NK-92 (cell line): Measurements from ENCODE around the gene PSMD12.
A peak's percentile ranks its signal among the peaks of the same experiment; 100 is the strongest.
"Not testable (repeated sequence)": the region's sequence is repeated elsewhere in the genome, so short reads cannot be mapped to it uniquely, and the experiment has no call there.

Experiments used
- DNase-seq: peaks from one replicate; lab custom pipeline; 2025; ENCODE audit not compliant: unreplicated experiment; lab: John Stamatoyannopoulos, UW

Gene PSMD12

GRCh38 chr17:67366193-67367157 is at the start of gene PSMD12:
Gene PSMD12, minus strand, starts transcription at chr17:67366577. Its CDS starts 58 bp downstream, at chr17:67366519.
- DNase-seq: peak; percentile 42

- no peak for DNase-seq
Observed at GRCh38 chr17:67415291-67415690, 48.9 kb upstream of the PSMD12 start.

DNA sequence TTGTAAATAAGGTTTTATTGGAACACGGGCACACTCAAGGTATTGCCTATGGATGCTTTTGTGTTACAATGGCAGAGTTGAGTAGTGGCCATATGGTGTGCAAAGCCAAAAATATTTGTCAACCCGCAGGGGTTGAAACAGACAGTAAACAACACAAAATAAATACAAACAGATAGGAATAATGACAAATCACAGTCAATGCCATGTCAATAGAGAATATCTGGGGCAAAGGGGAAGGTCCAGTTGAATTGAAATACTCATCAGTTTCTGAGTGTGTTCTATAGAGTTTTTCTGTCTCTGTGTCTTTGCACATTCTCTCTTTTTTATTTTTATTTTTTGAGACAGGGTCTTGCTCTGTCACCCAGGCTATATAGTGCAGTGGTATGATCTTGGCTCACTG is 48.2 kb upstream of the PSMD12 start:
- DNase-seq: no peak

GRCh38 chr17:67414130-67414529 is 47.8 kb upstream of the PSMD12 start:
- DNase-seq: no peak

DNA sequence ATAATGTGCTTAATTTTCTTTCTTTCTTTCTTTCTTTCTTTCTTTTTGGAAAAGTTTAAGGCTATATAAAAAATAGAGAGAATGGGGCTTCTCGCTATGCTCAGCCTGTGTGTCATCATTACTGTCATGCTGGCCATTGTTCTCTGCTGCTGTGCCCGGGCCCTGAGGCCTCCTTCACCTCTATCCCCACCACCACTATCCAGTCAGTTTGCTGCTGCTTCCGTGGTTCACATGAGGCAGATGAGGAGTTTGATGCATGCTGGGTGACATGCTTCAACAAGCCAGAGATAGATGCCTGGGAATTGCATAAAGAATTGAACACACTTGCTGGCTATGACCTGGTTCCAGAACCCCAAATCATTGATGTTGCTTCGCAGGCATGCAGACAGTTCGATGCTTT is 47.0 kb upstream of the PSMD12 start:
- DNase-seq: no peak

DNA sequence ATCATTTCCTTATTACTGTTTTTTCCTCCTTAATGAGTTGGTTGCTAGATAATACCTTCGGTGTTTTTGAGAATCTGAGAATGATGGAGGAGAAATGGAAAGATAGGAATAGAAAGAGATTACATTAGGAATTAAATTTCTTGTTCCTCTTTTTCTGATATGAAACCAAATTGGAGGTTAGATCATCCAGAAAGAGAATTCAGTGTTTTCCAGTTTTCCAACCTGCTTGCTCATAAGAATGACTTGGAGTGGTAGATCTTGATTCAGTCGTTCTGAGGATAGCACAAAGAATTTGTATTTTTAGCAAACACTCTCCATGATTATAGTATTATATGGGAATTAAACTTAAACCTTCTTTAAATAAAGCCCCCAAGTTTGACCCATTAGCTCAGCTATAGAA is 46.6 kb upstream of the PSMD12 start:
- no peak for DNase-seq

DNA sequence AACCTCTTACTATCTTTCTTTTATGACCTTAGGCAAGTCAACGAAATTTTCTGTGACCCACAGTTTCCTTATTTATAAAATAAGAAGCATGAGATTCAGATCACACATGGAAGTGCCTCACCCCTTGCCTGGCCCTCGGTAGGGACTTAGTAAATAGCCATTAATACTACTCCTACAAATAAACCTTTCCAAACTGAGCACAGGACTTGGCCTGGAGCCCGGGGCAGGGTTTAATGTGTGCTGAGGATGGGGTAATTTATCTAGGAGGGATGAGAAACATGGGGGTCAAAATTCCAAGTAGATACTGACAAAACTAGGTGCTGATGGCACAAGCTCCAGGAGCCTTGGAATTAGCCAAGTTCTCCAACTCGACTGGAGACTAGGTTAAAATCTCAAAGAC is 45.7 kb upstream of the PSMD12 start:
- DNase-seq: no peak

DNA sequence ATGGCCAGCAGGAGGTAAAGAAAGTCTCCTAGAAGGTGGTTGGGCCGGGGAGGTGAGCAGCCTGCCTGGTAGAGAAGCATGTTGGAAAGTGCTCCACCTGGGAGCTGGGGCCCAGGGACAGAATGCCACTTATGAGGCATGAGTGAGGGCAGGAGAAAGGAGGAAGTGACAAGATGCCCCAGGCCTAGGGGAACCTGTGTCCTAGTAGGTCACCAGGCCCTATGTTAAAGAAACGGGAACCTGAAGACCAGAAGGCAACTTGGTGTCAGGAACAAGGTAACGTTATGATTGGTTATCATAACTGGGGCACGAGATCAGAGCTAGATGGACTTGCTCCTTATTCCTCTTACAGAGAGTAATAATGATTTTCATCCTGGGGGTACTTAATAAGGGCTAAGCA is 45.0 kb upstream of the PSMD12 start:
- no peak for DNase-seq

GRCh38 chr17:67408455-67408830 is 42.1 kb upstream of the PSMD12 start:
- DNase-seq: not testable (repeated sequence)

GRCh38 chr17:67403483-67403882 is 37.1 kb upstream of the PSMD12 start:
- DNase-seq: no peak

DNA sequence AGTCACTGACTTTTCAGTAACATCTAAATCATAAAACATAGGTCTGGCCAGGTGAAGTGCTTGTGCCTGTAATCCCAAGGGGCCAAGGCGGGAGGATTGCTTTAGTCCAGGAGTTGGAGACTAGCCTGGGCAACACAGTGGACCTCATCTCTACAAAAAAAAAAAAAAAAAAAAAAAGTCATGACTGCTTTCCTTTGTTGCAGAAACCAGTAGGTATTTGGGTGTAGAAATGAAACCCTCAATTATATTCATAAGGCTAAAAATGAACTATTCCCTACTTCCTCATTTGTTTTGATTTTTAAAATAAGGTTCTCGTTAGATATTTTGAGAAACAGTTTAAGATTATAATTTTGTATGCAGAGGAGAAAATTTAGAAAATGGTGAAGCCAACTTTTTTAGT is 36.7 kb upstream of the PSMD12 start:
- no peak for DNase-seq

GRCh38 chr17:67401598-67402504 is 35.5 kb upstream of the PSMD12 start:
- DNase-seq: no peak

- DNase-seq: no peak
Observed at GRCh38 chr17:67401106-67401505, 34.7 kb upstream of the PSMD12 start.

DNA sequence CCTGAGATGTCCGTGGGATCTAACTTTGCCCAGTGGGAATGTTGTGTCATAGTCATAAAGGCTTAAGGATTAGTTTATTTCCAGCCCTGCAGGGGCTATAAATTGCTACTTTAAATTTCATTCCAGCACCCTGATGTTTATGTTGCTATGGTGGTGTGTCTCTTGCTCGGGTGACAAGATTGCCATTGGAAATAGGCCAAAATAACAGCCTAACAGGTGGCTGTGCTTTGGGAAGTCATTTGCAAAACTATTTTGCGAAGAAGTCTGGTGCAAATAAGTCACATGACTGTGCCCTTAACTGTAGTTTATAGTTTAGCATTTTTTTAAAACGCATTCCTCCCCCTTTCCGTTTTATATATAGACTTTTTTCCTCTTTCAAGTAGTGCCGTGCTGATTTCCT is 33.8 kb upstream of the PSMD12 start:
- DNase-seq: no peak

GRCh38 chr17:67399676-67400075 is 33.3 kb upstream of the PSMD12 start:
- no peak for DNase-seq

GRCh38 chr17:67393809-67394397 is 27.5 kb upstream of the PSMD12 start:
- no peak for DNase-seq

DNA sequence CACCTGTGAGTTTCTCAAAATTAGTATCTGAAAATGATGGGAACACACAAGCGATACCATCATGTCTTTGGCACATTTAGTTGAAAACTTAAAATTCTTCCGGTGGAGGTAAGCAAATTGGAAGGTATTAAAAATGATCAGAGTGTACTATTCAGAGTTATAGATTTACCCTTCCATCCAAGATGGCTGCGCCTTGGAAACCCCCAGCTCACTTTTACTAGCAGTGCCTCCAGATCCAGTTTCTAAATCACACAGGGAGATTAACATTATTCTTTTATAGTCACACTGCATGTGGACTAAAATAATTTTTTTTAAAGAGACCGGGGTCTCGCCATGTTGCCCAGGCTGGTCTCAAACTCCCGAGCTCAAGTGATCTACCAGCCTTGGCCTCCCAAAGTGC is 25.7 kb upstream of the PSMD12 start:
- no peak for DNase-seq

- no peak for DNase-seq
Observed at GRCh38 chr17:67390646-67391361, 24.4 kb upstream of the PSMD12 start.

GRCh38 chr17:67390006-67390645 is 23.7 kb upstream of the PSMD12 start:
- DNase-seq: no peak

GRCh38 chr17:67388986-67389385 is 22.6 kb upstream of the PSMD12 start:
- no peak for DNase-seq
